ENCODE results near the gene ZNF672. TPM values are rescaled to one million over a fixed set of nuclear protein-coding genes. Genes with fewer than 3 reads are reported as not detected.

Gene ZNF672
- total RNA-seq, 2 donors from 2014 or later, result 44.2 to 63.1 TPM

DNA sequence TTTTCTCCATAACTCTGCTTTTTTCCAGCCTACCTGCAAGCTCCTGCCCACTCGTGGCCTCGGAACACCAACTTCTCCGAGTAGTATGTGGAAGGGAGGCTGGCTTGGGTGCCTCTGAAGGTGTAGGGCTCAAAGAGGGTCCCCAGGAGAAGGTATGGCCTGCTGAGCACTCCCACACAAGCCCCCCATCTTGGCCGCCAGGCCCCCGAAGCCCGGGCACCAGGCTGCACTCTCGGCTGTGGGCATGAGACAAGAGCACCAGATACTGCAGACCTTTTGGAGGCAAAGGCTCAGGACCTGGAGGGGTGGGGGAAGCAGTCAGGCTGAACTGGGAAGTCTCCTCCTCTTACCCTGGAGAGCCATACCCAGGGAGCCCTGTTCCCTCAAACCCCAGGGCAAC lies 19.2 kb downstream of the ZNF672 start:
- 74% methylated on average over 7 of the region's 7 CpGs for WGBS
- peaks cover 0 to 4% of the 10 kb centered on the region in 2 donors for H3K36me3 ChIP-seq
- H3K4me1 ChIP-seq (replicated peaks), result peaks cover 3% of the 10 kb centered on the region
- H3K9me3 ChIP-seq, result no peaks in the 10 kb centered on the region
- DNase-seq (ENCODE audit: low spot score), result no peak
- TF ChIP-seq POLR2A (IDR thresholded peaks at IDR 0.05), result no peak
- intact Hi-C loops (cut with DNase I), result no loop called here
- peak overlapping the region in 1 of 2 donors; percentile 45 for H3K4me3 ChIP-seq
- H3K27ac ChIP-seq, result peak overlapping the region; percentile 86 to 93
- no peaks in the 10 kb centered on the region for H3K27me3 ChIP-seq (replicated peaks; ENCODE audit: insufficient read depth)

DNA sequence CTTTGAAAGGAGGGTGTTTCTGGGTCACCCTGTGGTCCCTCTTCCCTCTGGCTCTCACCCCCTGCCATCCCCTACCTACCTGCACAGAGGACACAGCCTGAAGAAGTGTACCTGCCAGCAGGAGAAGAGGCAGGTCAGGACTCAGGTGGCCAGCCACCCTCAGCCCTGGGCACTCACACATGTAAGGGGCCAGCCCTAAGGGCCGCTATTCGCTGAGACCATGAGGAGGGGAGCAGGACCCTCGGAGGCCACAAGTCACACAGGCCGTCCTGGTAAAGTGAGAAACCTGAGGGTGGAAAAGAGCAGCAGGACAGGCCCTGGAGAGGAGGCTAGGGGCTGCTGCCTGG lies 19.7 kb downstream of the ZNF672 start:
- TF ChIP-seq POLR2AphosphoS5 (IDR thresholded peaks at IDR 0.05) (no peak), POLR2A (IDR thresholded peaks at IDR 0.05) (no peak)
- TF ChIP-seq, protein P1, sequence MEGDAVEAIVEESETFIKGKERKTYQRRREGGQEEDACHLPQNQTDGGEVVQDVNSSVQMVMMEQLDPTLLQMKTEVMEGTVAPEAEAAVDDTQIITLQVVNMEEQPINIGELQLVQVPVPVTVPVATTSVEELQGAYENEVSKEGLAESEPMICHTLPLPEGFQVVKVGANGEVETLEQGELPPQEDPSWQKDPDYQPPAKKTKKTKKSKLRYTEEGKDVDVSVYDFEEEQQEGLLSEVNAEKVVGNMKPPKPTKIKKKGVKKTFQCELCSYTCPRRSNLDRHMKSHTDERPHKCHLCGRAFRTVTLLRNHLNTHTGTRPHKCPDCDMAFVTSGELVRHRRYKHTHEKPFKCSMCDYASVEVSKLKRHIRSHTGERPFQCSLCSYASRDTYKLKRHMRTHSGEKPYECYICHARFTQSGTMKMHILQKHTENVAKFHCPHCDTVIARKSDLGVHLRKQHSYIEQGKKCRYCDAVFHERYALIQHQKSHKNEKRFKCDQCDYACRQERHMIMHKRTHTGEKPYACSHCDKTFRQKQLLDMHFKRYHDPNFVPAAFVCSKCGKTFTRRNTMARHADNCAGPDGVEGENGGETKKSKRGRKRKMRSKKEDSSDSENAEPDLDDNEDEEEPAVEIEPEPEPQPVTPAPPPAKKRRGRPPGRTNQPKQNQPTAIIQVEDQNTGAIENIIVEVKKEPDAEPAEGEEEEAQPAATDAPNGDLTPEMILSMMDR (IDR thresholded peaks at IDR 0.05), result no peak
- Histone ChIP-seq H3K27ac (peak overlapping the region; percentile 86 to 93), H3K4me3 (peak overlapping the region; percentile 45 to 46), H3K27me3 (replicated peaks; ENCODE audit: insufficient read depth) (no peaks in the 10 kb centered on the region), H3K4me1 (replicated peaks) (peaks cover 3% of the 10 kb centered on the region), H3K36me3 (peaks cover 0 to 4% of the 10 kb centered on the region in 2 donors), H3K9me3 (no peaks in the 10 kb centered on the region)
- intact Hi-C loops (cut with DNase I), result loop anchor here (2.0 kb wide), 1 partner anchor 15 kb away; no protein-coding TSS in a partner anchor
- 14% methylated on average over 4 of the region's 4 CpGs for WGBS
- DNase-seq (ENCODE audit: low spot score), result no peak

DNA sequence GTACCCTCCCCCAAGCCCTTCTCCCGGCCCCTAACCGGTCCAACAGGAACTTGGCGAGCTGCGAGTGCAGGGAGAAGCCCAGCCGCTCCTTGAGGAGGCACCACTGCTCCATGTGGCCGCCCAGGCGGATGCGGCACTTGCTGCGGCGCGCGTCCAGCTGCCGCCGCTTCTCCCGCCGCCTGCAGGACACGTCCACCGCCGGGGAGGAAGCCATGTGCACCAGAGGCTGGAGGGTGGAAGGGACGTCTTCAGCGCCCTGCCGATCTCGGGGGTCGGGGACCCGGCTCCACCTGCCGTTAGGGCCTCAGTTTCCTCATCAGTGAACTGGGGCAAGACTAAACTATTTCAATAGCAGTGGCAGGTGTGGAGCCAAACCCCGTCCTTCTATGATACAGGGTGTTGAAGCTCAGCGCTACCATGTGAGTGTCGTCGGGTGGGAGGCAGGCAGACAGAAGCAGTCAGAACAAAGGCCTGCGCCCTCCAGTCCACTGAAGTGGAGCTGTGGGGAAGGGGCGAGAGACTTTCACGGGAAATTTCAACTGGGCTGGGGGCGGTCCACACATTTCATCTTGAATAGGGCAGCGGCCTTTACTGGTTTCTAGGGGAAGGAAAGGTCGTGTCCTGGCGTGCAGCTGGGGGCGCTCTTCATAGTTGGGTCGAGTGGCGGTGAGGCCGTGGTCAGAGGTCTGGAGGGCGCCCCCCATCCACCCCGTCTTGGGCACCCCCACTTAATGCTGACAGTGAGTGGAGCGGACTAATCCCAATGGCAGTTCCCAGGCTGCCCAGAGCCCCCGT lies 20.3 kb downstream of the ZNF672 start:
- H3K27ac ChIP-seq, result peak overlapping the region; percentile 86 to 93
- H3K9me3 ChIP-seq, result no peaks in the 10 kb centered on the region
- intact Hi-C loops (cut with DNase I), result loop anchor here (2.0 kb wide), 1 partner anchor 15 kb away; no protein-coding TSS in a partner anchor
- TF ChIP-seq POLR2AphosphoS5 (IDR thresholded peaks at IDR 0.05) (peak; percentile 67), POLR2A (IDR thresholded peaks at IDR 0.05) (peak; percentile 46)
- TF ChIP-seq, protein P1 (IDR thresholded peaks at IDR 0.05), result peak in 3 of 4 experiments; percentile 28 to 63 (median 47)
- WGBS, result under 1% methylated on average over 42 of the region's 45 CpGs
- peaks cover 3% of the 10 kb centered on the region for H3K4me1 ChIP-seq (replicated peaks)
- H3K4me3 ChIP-seq, result peak overlapping the region; percentile 45 to 46
- H3K27me3 ChIP-seq (replicated peaks; ENCODE audit: insufficient read depth), result no peaks in the 10 kb centered on the region
- peak; percentile 78 for DNase-seq (ENCODE audit: low spot score)
- peaks cover 0 to 4% of the 10 kb centered on the region in 2 donors for H3K36me3 ChIP-seq

GRCh38 chr1:248858891-248859889 lies 21.2 kb downstream of the ZNF672 start, which contains the start of gene ZNF692:
Gene ZNF692, minus strand, starts transcription at chr1:248859085. Its CDS starts 776 bp downstream, at chr1:248858309.
- intact Hi-C loops (cut with DNase I), result loop anchor here (2.0 kb wide), 1 partner anchor 14 kb away; no protein-coding TSS in a partner anchor
- TF ChIP-seq POLR2AphosphoS5 (IDR thresholded peaks at IDR 0.05) (peak; percentile 97), POLR2A (IDR thresholded peaks at IDR 0.05) (peak; percentile 88)
- TF ChIP-seq, protein P1 (IDR thresholded peaks at IDR 0.05), result peak in 1 of 4 experiments; percentile 17
- no peaks in the 10 kb centered on the region for H3K27me3 ChIP-seq (replicated peaks; ENCODE audit: insufficient read depth)
- peak within 1 kb of the TSS; percentile 45 to 46 for H3K4me3 ChIP-seq
- no peaks in the 10 kb centered on the region for H3K36me3 ChIP-seq
- H3K27ac ChIP-seq, result peak within 1 kb of the TSS; percentile 86 to 93
- peak; percentile 97 for DNase-seq (ENCODE audit: low spot score)
- H3K9me3 ChIP-seq, result no peaks in the 10 kb centered on the region
- 8% methylated on average over 45 of the region's 62 CpGs for WGBS
- peaks cover 6% of the 10 kb centered on the region for H3K4me1 ChIP-seq (replicated peaks)

- H3K4me1 ChIP-seq (replicated peaks), result peaks cover 6% of the 10 kb centered on the region
- H3K27ac ChIP-seq, result no peak overlapping the region
- intact Hi-C loops (cut with DNase I), result no loop called here
- H3K27me3 ChIP-seq (replicated peaks; ENCODE audit: insufficient read depth), result no peaks in the 10 kb centered on the region
- WGBS, result 85% methylated on average over 4 of the region's 4 CpGs
- H3K36me3 ChIP-seq, result no peaks in the 10 kb centered on the region
- no peak for DNase-seq (ENCODE audit: low spot score)
- H3K9me3 ChIP-seq, result no peaks in the 10 kb centered on the region
- TF ChIP-seq POLR2A (IDR thresholded peaks at IDR 0.05) (no peak), POLR2AphosphoS5 (IDR thresholded peaks at IDR 0.05) (no peak)
- TF ChIP-seq, protein P1 (IDR thresholded peaks at IDR 0.05), result no peak
- no peak overlapping the region for H3K4me3 ChIP-seq
Measured at GRCh38 chr1:248860007-248860406, 22.0 kb downstream of the ZNF672 start.

All from prostate gland (tissue), 2 donors.